ENCODE measurements around the gene KCNMA1. TPM values are rescaled to one million over a fixed set of nuclear protein-coding genes. Genes with fewer than 3 reads are reported as not detected.

Gene KCNMA1
- total RNA-seq, 1 experiment from 2014 or later = 0.70 TPM

- intact Hi-C loops (cut with micrococcal nuclease; ENCODE audit: unreplicated experiment) = no loop called here
- H3K36me3 ChIP-seq (ENCODE audit: low read depth) = no peaks in the 10 kb centered on the region
- H3K27ac ChIP-seq = no peak overlapping the region
- no peaks in the 10 kb centered on the region for H3K4me1 ChIP-seq (replicated peaks; ENCODE audit: insufficient read depth)
- no peak for DNase-seq
- BruUV-seq (replicated peaks) = no TSS peak
- no peaks in the 10 kb centered on the region for H3F3A ChIP-seq (ENCODE audit: insufficient read depth, low read depth)
- no peak overlapping the region for H3K4me2 ChIP-seq
- no peaks in the 10 kb centered on the region for H3K9me3 ChIP-seq (ENCODE audit: insufficient read depth, low read depth)
- CTCF ChIA-PET = no interaction called here
- POLR2A ChIA-PET (ENCODE audit: unreplicated experiment) = no interaction called here
- H3K79me2 ChIP-seq (ENCODE audit: low read depth) = no peaks in the 10 kb centered on the region
- H3K27me3 ChIP-seq (ENCODE audit: insufficient read depth, low read depth) = no peaks in the 10 kb centered on the region
- H3K9me2 ChIP-seq (ENCODE audit: insufficient read depth) = no peaks in the 10 kb centered on the region
- no peak overlapping the region for H2AFZ ChIP-seq
- no peak overlapping the region for H3K4me3 ChIP-seq
- H4K20me1 ChIP-seq (ENCODE audit: insufficient read depth) = no peaks in the 10 kb centered on the region
- no peak for TF ChIP-seq EZH2 (IDR thresholded peaks at IDR 0.05; ENCODE audit: low read depth)
- TF ChIP-seq, protein P1, sequence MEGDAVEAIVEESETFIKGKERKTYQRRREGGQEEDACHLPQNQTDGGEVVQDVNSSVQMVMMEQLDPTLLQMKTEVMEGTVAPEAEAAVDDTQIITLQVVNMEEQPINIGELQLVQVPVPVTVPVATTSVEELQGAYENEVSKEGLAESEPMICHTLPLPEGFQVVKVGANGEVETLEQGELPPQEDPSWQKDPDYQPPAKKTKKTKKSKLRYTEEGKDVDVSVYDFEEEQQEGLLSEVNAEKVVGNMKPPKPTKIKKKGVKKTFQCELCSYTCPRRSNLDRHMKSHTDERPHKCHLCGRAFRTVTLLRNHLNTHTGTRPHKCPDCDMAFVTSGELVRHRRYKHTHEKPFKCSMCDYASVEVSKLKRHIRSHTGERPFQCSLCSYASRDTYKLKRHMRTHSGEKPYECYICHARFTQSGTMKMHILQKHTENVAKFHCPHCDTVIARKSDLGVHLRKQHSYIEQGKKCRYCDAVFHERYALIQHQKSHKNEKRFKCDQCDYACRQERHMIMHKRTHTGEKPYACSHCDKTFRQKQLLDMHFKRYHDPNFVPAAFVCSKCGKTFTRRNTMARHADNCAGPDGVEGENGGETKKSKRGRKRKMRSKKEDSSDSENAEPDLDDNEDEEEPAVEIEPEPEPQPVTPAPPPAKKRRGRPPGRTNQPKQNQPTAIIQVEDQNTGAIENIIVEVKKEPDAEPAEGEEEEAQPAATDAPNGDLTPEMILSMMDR (conservative IDR thresholded peaks at IDR 0.05) = no peak
Observed at GRCh38 chr10:77622889-77623291, 14.7 kb downstream of the KCNMA1 start.

GRCh38 chr10:77620731-77621130 lies 16.9 kb downstream of the KCNMA1 start:
- no TSS peak for BruUV-seq (replicated peaks)

GRCh38 chr10:77619964-77620703 lies 17.5 kb downstream of the KCNMA1 start:
- Histone ChIP-seq H3K79me2 (ENCODE audit: low read depth) (no peaks in the 10 kb centered on the region), H3F3A (ENCODE audit: insufficient read depth, low read depth) (no peaks in the 10 kb centered on the region), H3K4me2 (no peak overlapping the region), H2AFZ (no peak overlapping the region), H3K4me1 (replicated peaks; ENCODE audit: insufficient read depth) (no peaks in the 10 kb centered on the region), H3K27me3 (ENCODE audit: insufficient read depth, low read depth) (no peaks in the 10 kb centered on the region), H3K4me3 (no peak overlapping the region), H3K27ac (no peak overlapping the region), H3K36me3 (ENCODE audit: low read depth) (no peaks in the 10 kb centered on the region), H3K9me3 (ENCODE audit: insufficient read depth, low read depth) (no peaks in the 10 kb centered on the region), H3K9me2 (ENCODE audit: insufficient read depth) (no peaks in the 10 kb centered on the region), H4K20me1 (ENCODE audit: insufficient read depth) (no peaks in the 10 kb centered on the region)
- no peak for DNase-seq
- ChIA-PET POLR2A (ENCODE audit: unreplicated experiment) (no interaction called here), CTCF (no interaction called here)
- BruUV-seq (replicated peaks) = no TSS peak
- TF ChIP-seq EZH2 (IDR thresholded peaks at IDR 0.05; ENCODE audit: low read depth) = no peak
- TF ChIP-seq, protein P1 (conservative IDR thresholded peaks at IDR 0.05) = no peak
- intact Hi-C loops (cut with micrococcal nuclease; ENCODE audit: unreplicated experiment) = no loop called here

More at GRCh38 chr10:77620731-77621130, 16.9 kb downstream of the KCNMA1 start:
- Histone ChIP-seq H3K27ac (no peak overlapping the region), H3K9me3 (ENCODE audit: insufficient read depth, low read depth) (no peaks in the 10 kb centered on the region), H3K36me3 (ENCODE audit: low read depth) (no peaks in the 10 kb centered on the region), H4K20me1 (ENCODE audit: insufficient read depth) (no peaks in the 10 kb centered on the region), H2AFZ (no peak overlapping the region), H3K4me2 (no peak overlapping the region), H3F3A (ENCODE audit: insufficient read depth, low read depth) (no peaks in the 10 kb centered on the region), H3K27me3 (ENCODE audit: insufficient read depth, low read depth) (no peaks in the 10 kb centered on the region), H3K9me2 (ENCODE audit: insufficient read depth) (no peaks in the 10 kb centered on the region), H3K4me3 (no peak overlapping the region), H3K79me2 (ENCODE audit: low read depth) (no peaks in the 10 kb centered on the region), H3K4me1 (replicated peaks; ENCODE audit: insufficient read depth) (no peaks in the 10 kb centered on the region)
- CTCF ChIA-PET = no interaction called here
- POLR2A ChIA-PET (ENCODE audit: unreplicated experiment) = no interaction called here
- TF ChIP-seq, protein P1 (conservative IDR thresholded peaks at IDR 0.05) = no peak
- no peak for DNase-seq
- intact Hi-C loops (cut with micrococcal nuclease; ENCODE audit: unreplicated experiment) = no loop called here

Measured in PC-9 (cell line).